ENCODE measurements around the gene TUBB1. TPM values are rescaled to one million over a fixed set of nuclear protein-coding genes. Genes with fewer than 3 reads are reported as not detected.

Gene TUBB1
- total and polyA plus RNA-seq, 2 of the 13 experiments (the other 11 are each of a cell fraction or from before 2014, with no cell fraction given), result 0.11 to 57.6 TPM

DNA sequence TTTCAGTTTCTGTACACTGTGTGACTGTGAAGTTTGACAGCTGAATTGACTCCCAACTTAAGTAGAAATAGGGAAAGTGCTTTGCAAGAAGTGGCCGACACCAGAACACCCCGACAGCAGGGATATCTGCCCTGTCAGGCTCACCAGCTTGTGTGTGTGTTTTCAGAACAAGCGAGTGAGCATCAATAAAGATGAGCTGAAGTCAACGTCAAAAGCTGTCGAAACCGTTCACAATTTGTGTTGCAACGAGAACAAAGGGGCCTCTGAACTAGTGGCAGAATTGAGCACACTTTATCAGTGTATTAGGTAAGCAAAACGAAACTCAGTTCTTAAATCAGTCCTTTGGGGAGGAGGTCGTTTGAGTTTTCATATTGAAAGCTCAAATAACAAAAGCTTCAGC lies 27.5 kb upstream of the TUBB1 start (continued):
- TF ChIP-seq, protein P1, sequence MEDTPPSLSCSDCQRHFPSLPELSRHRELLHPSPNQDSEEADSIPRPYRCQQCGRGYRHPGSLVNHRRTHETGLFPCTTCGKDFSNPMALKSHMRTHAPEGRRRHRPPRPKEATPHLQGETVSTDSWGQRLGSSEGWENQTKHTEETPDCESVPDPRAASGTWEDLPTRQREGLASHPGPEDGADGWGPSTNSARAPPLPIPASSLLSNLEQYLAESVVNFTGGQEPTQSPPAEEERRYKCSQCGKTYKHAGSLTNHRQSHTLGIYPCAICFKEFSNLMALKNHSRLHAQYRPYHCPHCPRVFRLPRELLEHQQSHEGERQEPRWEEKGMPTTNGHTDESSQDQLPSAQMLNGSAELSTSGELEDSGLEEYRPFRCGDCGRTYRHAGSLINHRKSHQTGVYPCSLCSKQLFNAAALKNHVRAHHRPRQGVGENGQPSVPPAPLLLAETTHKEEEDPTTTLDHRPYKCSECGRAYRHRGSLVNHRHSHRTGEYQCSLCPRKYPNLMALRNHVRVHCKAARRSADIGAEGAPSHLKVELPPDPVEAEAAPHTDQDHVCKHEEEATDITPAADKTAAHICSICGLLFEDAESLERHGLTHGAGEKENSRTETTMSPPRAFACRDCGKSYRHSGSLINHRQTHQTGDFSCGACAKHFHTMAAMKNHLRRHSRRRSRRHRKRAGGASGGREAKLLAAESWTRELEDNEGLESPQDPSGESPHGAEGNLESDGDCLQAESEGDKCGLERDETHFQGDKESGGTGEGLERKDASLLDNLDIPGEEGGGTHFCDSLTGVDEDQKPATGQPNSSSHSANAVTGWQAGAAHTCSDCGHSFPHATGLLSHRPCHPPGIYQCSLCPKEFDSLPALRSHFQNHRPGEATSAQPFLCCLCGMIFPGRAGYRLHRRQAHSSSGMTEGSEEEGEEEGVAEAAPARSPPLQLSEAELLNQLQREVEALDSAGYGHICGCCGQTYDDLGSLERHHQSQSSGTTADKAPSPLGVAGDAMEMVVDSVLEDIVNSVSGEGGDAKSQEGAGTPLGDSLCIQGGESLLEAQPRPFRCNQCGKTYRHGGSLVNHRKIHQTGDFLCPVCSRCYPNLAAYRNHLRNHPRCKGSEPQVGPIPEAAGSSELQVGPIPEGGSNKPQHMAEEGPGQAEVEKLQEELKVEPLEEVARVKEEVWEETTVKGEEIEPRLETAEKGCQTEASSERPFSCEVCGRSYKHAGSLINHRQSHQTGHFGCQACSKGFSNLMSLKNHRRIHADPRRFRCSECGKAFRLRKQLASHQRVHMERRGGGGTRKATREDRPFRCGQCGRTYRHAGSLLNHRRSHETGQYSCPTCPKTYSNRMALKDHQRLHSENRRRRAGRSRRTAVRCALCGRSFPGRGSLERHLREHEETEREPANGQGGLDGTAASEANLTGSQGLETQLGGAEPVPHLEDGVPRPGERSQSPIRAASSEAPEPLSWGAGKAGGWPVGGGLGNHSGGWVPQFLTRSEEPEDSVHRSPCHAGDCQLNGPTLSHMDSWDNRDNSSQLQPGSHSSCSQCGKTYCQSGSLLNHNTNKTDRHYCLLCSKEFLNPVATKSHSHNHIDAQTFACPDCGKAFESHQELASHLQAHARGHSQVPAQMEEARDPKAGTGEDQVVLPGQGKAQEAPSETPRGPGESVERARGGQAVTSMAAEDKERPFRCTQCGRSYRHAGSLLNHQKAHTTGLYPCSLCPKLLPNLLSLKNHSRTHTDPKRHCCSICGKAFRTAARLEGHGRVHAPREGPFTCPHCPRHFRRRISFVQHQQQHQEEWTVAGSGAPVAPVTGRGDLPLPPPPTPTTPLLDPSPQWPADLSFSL (CRISPR knock-in tag; IDR thresholded peaks at IDR 0.05), result peak; percentile 76
- TF ChIP-seq LCORL (IDR thresholded peaks at IDR 0.05), result no peak
- TF ChIP-seq LCORL (CRISPR knock-in tag; IDR thresholded peaks at IDR 0.05), result 0 out of 2 replicates have a peak, but pooled peaks have one; percentile 26
- no peak for TF ChIP-seq RFX3 (CRISPR knock-in tag; IDR thresholded peaks at IDR 0.05)
- TF ChIP-seq, protein P2, sequence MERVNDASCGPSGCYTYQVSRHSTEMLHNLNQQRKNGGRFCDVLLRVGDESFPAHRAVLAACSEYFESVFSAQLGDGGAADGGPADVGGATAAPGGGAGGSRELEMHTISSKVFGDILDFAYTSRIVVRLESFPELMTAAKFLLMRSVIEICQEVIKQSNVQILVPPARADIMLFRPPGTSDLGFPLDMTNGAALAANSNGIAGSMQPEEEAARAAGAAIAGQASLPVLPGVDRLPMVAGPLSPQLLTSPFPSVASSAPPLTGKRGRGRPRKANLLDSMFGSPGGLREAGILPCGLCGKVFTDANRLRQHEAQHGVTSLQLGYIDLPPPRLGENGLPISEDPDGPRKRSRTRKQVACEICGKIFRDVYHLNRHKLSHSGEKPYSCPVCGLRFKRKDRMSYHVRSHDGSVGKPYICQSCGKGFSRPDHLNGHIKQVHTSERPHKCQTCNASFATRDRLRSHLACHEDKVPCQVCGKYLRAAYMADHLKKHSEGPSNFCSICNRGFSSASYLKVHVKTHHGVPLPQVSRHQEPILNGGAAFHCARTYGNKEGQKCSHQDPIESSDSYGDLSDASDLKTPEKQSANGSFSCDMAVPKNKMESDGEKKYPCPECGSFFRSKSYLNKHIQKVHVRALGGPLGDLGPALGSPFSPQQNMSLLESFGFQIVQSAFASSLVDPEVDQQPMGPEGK (CRISPR knock-in tag; IDR thresholded peaks at IDR 0.05), result 0 out of 2 replicates have a peak, but pooled peaks have one; percentile 11
- TF ChIP-seq CBX5 (CRISPR knock-in tag; IDR thresholded peaks at IDR 0.05; ENCODE audit: borderline replicate concordance), result 0 out of 2 replicates have a peak, but pooled peaks have one; percentile 25
- TF ChIP-seq NPAS2 (CRISPR knock-in tag; IDR thresholded peaks at IDR 0.05; ENCODE audit: borderline replicate concordance), result no peak
- TF ChIP-seq SAP130 (CRISPR knock-in tag; IDR thresholded peaks at IDR 0.05; ENCODE audit: low read depth), result peak; percentile 34; the same call in 1 of the 2 replicates
- TF ChIP-seq HHEX (CRISPR knock-in tag; IDR thresholded peaks at IDR 0.05), result no peak
- TF ChIP-seq ZNF232 (CRISPR knock-in tag; IDR thresholded peaks at IDR 0.05; ENCODE audit: borderline replicate concordance), result no peak
- TF ChIP-seq POLR2A (IDR thresholded peaks at IDR 0.05; ENCODE audit: insufficient read depth in 1 of 2, low read depth in 2 of 2, low read length in 2 of 2), result 0 out of 4 replicates have a peak, but pooled peaks of 1 of the 2 experiments have one; percentile 37
- TF ChIP-seq CEBPG (CRISPR knock-in tag; IDR thresholded peaks at IDR 0.05), result peak; percentile 67
- TF ChIP-seq SOX13 (IDR thresholded peaks at IDR 0.05), result peak; percentile 24; the same call in 1 of the 2 replicates
- TF ChIP-seq SOX13 (CRISPR knock-in tag; conservative IDR thresholded peaks at IDR 0.05 in 1 of 2, IDR thresholded peaks at IDR 0.05 in 1 of 2), result peak in 1 of 2 experiments; percentile 81; a peak in 2 of 4 replicates
- TF ChIP-seq, protein P3, sequence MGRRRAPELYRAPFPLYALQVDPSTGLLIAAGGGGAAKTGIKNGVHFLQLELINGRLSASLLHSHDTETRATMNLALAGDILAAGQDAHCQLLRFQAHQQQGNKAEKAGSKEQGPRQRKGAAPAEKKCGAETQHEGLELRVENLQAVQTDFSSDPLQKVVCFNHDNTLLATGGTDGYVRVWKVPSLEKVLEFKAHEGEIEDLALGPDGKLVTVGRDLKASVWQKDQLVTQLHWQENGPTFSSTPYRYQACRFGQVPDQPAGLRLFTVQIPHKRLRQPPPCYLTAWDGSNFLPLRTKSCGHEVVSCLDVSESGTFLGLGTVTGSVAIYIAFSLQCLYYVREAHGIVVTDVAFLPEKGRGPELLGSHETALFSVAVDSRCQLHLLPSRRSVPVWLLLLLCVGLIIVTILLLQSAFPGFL (CRISPR knock-in tag; IDR thresholded peaks at IDR 0.05), result no peak
- TF ChIP-seq, protein P4, sequence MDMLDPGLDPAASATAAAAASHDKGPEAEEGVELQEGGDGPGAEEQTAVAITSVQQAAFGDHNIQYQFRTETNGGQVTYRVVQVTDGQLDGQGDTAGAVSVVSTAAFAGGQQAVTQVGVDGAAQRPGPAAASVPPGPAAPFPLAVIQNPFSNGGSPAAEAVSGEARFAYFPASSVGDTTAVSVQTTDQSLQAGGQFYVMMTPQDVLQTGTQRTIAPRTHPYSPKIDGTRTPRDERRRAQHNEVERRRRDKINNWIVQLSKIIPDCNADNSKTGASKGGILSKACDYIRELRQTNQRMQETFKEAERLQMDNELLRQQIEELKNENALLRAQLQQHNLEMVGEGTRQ (IDR thresholded peaks at IDR 0.05; ENCODE audit: low read depth, low read length), result no peak
- TF ChIP-seq, protein P4 (CRISPR knock-in tag; IDR thresholded peaks at IDR 0.05; ENCODE audit: borderline replicate concordance), result no peak
- peak; percentile 64 for TF ChIP-seq GATAD2A (CRISPR knock-in tag; IDR thresholded peaks at IDR 0.05)
- TF ChIP-seq, protein P5, sequence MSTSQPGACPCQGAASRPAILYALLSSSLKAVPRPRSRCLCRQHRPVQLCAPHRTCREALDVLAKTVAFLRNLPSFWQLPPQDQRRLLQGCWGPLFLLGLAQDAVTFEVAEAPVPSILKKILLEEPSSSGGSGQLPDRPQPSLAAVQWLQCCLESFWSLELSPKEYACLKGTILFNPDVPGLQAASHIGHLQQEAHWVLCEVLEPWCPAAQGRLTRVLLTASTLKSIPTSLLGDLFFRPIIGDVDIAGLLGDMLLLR (CRISPR knock-in tag; IDR thresholded peaks at IDR 0.05), result no peak
